ENCODE results near the gene AEBP2. TPM values are rescaled to one million over a fixed set of nuclear protein-coding genes. Genes with fewer than 3 reads are reported as not detected.

AEBP2 gene
- total RNA-seq, 1 donor from 2014 or later = 21.0 TPM

- Mint-ChIP-seq H3K36me3 (ENCODE audit: unreplicated experiment) (peaks cover 7% of the 10 kb centered on the region), H3K4me1 (ENCODE audit: low read depth, unreplicated experiment) (peaks cover 11% of the 10 kb centered on the region), H3K27ac (ENCODE audit: unreplicated experiment) (no peak overlapping the region), H3K4me3 (ENCODE audit: unreplicated experiment) (peak overlapping the region; percentile 16), H3K9me3 (ENCODE audit: unreplicated experiment) (peaks cover 2% of the 10 kb centered on the region), H3K27me3 (ENCODE audit: unreplicated experiment) (peaks cover 5% of the 10 kb centered on the region)
- no peak for TF ChIP-seq CTCF (IDR thresholded peaks at IDR 0.05; ENCODE audit: partially characterized antibody, unreplicated experiment)
- DNase-seq = no peak
These were observed 67.2 kb downstream of the AEBP2 start for GRCh38 chr12:19506497-19506896.

GRCh38 chr12:19507823-19508222 lies 68.5 kb downstream of the AEBP2 start:
- peaks cover 5% of the 10 kb centered on the region for H3K27me3 Mint-ChIP-seq (ENCODE audit: unreplicated experiment)
- no peak overlapping the region for H3K4me3 Mint-ChIP-seq (ENCODE audit: unreplicated experiment)
- H3K27ac Mint-ChIP-seq (ENCODE audit: unreplicated experiment) = no peak overlapping the region
- peaks cover 6% of the 10 kb centered on the region for H3K36me3 Mint-ChIP-seq (ENCODE audit: unreplicated experiment)
- peaks cover 2% of the 10 kb centered on the region for H3K9me3 Mint-ChIP-seq (ENCODE audit: unreplicated experiment)
- no peak for DNase-seq
- peaks cover 11% of the 10 kb centered on the region for H3K4me1 Mint-ChIP-seq (ENCODE audit: low read depth, unreplicated experiment)
- TF ChIP-seq CTCF (IDR thresholded peaks at IDR 0.05; ENCODE audit: partially characterized antibody, unreplicated experiment) = no peak

GRCh38 chr12:19510461-19510860 lies 71.2 kb downstream of the AEBP2 start:
- peaks cover 13% of the 10 kb centered on the region for H3K4me1 Mint-ChIP-seq (ENCODE audit: low read depth, unreplicated experiment)

GRCh38 chr12:19515179-19515578 lies 75.9 kb downstream of the AEBP2 start:
- no peak for DNase-seq
- Mint-ChIP-seq H3K36me3 (ENCODE audit: unreplicated experiment) (no peaks in the 10 kb centered on the region), H3K27me3 (ENCODE audit: unreplicated experiment) (no peaks in the 10 kb centered on the region), H3K9me3 (ENCODE audit: unreplicated experiment) (peaks cover 1% of the 10 kb centered on the region), H3K4me3 (ENCODE audit: unreplicated experiment) (no peak overlapping the region), H3K4me1 (ENCODE audit: low read depth, unreplicated experiment) (peaks cover 3% of the 10 kb centered on the region), H3K27ac (ENCODE audit: unreplicated experiment) (no peak overlapping the region)
- TF ChIP-seq CTCF (IDR thresholded peaks at IDR 0.05; ENCODE audit: partially characterized antibody, unreplicated experiment) = no peak

More at GRCh38 chr12:19510461-19510860, 71.2 kb downstream of the AEBP2 start:
- no peak overlapping the region for H3K27ac Mint-ChIP-seq (ENCODE audit: unreplicated experiment)
- no peaks in the 10 kb centered on the region for H3K36me3 Mint-ChIP-seq (ENCODE audit: unreplicated experiment)
- H3K9me3 Mint-ChIP-seq (ENCODE audit: unreplicated experiment) = no peaks in the 10 kb centered on the region
- no peak for TF ChIP-seq CTCF (IDR thresholded peaks at IDR 0.05; ENCODE audit: partially characterized antibody, unreplicated experiment)
- no peak overlapping the region for H3K4me3 Mint-ChIP-seq (ENCODE audit: unreplicated experiment)
- DNase-seq = no peak
- H3K27me3 Mint-ChIP-seq (ENCODE audit: unreplicated experiment) = peaks cover 2% of the 10 kb centered on the region

GRCh38 chr12:19517583-19517982 lies 78.3 kb downstream of the AEBP2 start:
- no peak for DNase-seq
- no peak for TF ChIP-seq CTCF (IDR thresholded peaks at IDR 0.05; ENCODE audit: partially characterized antibody, unreplicated experiment)
- Mint-ChIP-seq H3K9me3 (ENCODE audit: unreplicated experiment) (peaks cover 1% of the 10 kb centered on the region), H3K27me3 (ENCODE audit: unreplicated experiment) (no peaks in the 10 kb centered on the region), H3K4me3 (ENCODE audit: unreplicated experiment) (no peak overlapping the region), H3K4me1 (ENCODE audit: low read depth, unreplicated experiment) (peaks cover 2% of the 10 kb centered on the region), H3K27ac (ENCODE audit: unreplicated experiment) (no peak overlapping the region), H3K36me3 (ENCODE audit: unreplicated experiment) (no peaks in the 10 kb centered on the region)

All from glutamatergic neuron (in vitro differentiated cells).